Right atrium auricular region (tissue), 2 donors: ENCODE results near the gene NCBP2L. TPM values are rescaled to one million over a fixed set of nuclear protein-coding genes. Genes with fewer than 3 reads are reported as not detected.

Experiments
- DNase-seq: peaks from one replicate; pipeline ENCODE4 v3.0.0-alpha.2; 2019; ENCODE audit warnings: low spot score
- H3K27ac ChIP-seq, 2 donors: fragments of 200-600 bp; sonication (generic); 1 replicate in 1 of 2; 2 replicates in 1 of 2; pipeline ENCODE4 v1.5.1; 2016 to 2019
- H3K27me3 ChIP-seq, 2 donors: fragments of 200-600 bp; sonication (generic); one replicate each; pipeline versions ENCODE4 v1.5.1 to v1.6.0; 2017 to 2019
- H3K36me3 ChIP-seq: fragments of 200-600 bp; sonication (generic); one replicate; pipeline ENCODE4 v1.5.1; 2016
- H3K4me1 ChIP-seq, 2 donors: fragments of 200-600 bp; sonication (generic); one replicate each; pipeline versions ENCODE4 v1.5.1 to v1.6.0; 2017 to 2019
- H3K4me3 ChIP-seq, 2 donors: fragments of 200-600 bp; sonication (generic); 1 replicate in 1 of 2; 2 replicates in 1 of 2; pipeline ENCODE4 v1.5.1; 2017 to 2019; ENCODE audit warnings: mild to moderate bottlenecking in 1 of 2, moderate library complexity in 1 of 2
- H3K9me3 ChIP-seq, 2 donors: fragments of 200-600 bp; sonication (generic); one replicate each; pipeline ENCODE4 v1.5.1; 2019
- total RNA-seq, 2 donors: library from RNA; depleted of rRNA; stranded (reverse); fragments of >200 nt; gene quantifications; one replicate each; pipeline ENCODE4 v1.1.0, GENCODE V29; 2016
- TF ChIP-seq, protein P1 (sequence below), 2 donors: fragments of 200-600 bp; sonication (generic); IDR thresholded peaks; one replicate each; pipeline ENCODE4 v1.5.1; 2019; ENCODE audit warnings: antibody characterized with exemption in 2 of 2

The NCBP2L gene
- total RNA-seq, 2 donors from 2014 or later: not detected

GRCh38 chrX:107823456-107823855, 45.9 kb downstream of the NCBP2L start:
- TF ChIP-seq, protein P1, sequence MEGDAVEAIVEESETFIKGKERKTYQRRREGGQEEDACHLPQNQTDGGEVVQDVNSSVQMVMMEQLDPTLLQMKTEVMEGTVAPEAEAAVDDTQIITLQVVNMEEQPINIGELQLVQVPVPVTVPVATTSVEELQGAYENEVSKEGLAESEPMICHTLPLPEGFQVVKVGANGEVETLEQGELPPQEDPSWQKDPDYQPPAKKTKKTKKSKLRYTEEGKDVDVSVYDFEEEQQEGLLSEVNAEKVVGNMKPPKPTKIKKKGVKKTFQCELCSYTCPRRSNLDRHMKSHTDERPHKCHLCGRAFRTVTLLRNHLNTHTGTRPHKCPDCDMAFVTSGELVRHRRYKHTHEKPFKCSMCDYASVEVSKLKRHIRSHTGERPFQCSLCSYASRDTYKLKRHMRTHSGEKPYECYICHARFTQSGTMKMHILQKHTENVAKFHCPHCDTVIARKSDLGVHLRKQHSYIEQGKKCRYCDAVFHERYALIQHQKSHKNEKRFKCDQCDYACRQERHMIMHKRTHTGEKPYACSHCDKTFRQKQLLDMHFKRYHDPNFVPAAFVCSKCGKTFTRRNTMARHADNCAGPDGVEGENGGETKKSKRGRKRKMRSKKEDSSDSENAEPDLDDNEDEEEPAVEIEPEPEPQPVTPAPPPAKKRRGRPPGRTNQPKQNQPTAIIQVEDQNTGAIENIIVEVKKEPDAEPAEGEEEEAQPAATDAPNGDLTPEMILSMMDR (IDR thresholded peaks at IDR 0.05): no peak
- DNase-seq: no peak
- H3K27me3 ChIP-seq: no peaks in the 10 kb centered on the region

DNA sequence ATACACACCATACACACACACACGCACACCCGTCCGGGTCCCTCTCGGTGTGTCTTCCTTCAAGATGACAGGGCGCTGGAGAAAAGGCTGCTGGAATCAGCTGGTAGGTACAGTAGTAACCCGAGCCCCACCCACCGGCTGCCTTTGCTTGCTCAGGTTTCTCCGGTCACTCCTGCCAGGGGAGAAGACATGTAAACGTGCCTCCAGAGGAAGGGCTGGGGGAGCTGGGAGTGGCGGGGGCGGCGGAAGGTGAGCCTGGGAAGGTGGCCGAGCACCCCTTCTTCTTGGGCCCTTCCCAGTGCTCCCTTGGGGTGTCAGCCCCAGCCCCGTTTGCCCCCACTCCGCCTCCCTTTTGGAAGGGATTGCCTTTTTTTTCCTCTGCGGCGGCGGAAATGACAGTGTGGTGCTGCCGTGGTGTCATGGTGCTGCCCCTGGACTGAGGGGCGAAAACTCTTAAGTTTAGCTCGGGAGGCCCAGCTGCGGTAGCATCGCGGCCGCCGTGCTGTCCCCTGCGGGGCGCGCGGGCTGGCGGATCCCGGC, 48.2 kb downstream of the NCBP2L start, which contains the start of gene MID2:
Gene MID2 (plus strand): TSS at position 169 of the 540 bp plus-strand sequence. CDS start 561 bp downstream, outside the sequence.
- Histone ChIP-seq H3K27me3 (no peaks in the 10 kb centered on the region), H3K36me3 (no peaks in the 10 kb centered on the region), H3K27ac (peak within 1 kb of the TSS; percentile 76 to 82), H3K4me3 (peak within 1 kb of the TSS; percentile 39 to 50), H3K9me3 (no peaks in the 10 kb centered on the region), H3K4me1 (no peaks in the 10 kb centered on the region)
- TF ChIP-seq, protein P1 (IDR thresholded peaks at IDR 0.05): no peak
- DNase-seq: peak; percentile 69

More at GRCh38 chrX:107823456-107823855, 45.9 kb downstream of the NCBP2L start:
- Histone ChIP-seq H3K4me1 (no peaks in the 10 kb centered on the region), H3K4me3 (no peak overlapping the region), H3K36me3 (no peaks in the 10 kb centered on the region), H3K27ac (no peak overlapping the region), H3K9me3 (peaks cover 0 to 14% of the 10 kb centered on the region in 2 donors)

GRCh38 chrX:107826238-107827029, 48.9 kb downstream of the NCBP2L start:
- DNase-seq: no peak
- no peaks in the 10 kb centered on the region for H3K27me3 ChIP-seq

GRCh38 chrX:107827030-107827831, 49.7 kb downstream of the NCBP2L start:
- no peak for DNase-seq

More at GRCh38 chrX:107826238-107827029, 48.9 kb downstream of the NCBP2L start:
- no peaks in the 10 kb centered on the region for H3K9me3 ChIP-seq
- peak overlapping the region; percentile 76 to 82 for H3K27ac ChIP-seq
- H3K36me3 ChIP-seq: no peaks in the 10 kb centered on the region
- H3K4me1 ChIP-seq: no peaks in the 10 kb centered on the region
- peak overlapping the region; percentile 39 to 50 for H3K4me3 ChIP-seq
- TF ChIP-seq, protein P1 (IDR thresholded peaks at IDR 0.05): no peak

DNA sequence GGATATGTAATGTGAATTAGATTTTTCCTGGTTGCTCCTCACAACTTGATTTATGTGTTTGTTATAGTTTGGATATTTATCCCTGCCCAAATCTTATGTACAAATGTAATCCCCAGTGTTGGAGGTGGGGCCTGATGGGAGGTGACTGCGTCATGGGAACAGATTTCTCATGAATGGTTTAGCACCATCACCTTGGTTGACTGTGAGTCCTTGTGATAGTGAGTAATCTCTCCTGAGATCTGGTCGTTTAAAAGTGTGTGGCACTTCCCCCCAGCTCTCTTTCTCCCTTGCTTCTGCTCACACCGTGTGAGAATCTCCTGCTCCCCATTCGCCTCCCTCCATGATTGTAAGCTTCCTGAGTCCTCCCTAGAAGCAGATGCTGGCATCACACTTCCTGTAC, 50.3 kb downstream of the NCBP2L start:
- no peaks in the 10 kb centered on the region for H3K9me3 ChIP-seq
- no peaks in the 10 kb centered on the region for H3K4me1 ChIP-seq
- H3K4me3 ChIP-seq: no peak overlapping the region
- no peak for DNase-seq
- H3K36me3 ChIP-seq: no peaks in the 10 kb centered on the region
- no peak overlapping the region for H3K27ac ChIP-seq
- TF ChIP-seq, protein P1 (IDR thresholded peaks at IDR 0.05): no peak
- no peaks in the 10 kb centered on the region for H3K27me3 ChIP-seq

More at GRCh38 chrX:107827030-107827831, 49.7 kb downstream of the NCBP2L start:
- Histone ChIP-seq H3K4me3 (peak overlapping the region; percentile 39 to 50), H3K36me3 (no peaks in the 10 kb centered on the region), H3K27me3 (no peaks in the 10 kb centered on the region), H3K9me3 (no peaks in the 10 kb centered on the region), H3K27ac (peak overlapping the region; percentile 76 to 82), H3K4me1 (no peaks in the 10 kb centered on the region)
- TF ChIP-seq, protein P1 (IDR thresholded peaks at IDR 0.05): no peak
